GM19328 (cell line): ENCODE data around the gene ARMC9.
"Not testable (repeated sequence)": the region's sequence is repeated elsewhere in the genome, so short reads cannot be mapped to it uniquely, and the experiment has no call there.

ENCODE experiments used
- ATAC-seq: cut with Tn5 transposase; IDR thresholded peaks from one replicate; pipeline ENCODE4 v1.9.1; 2021; ENCODE audit warnings: mild to moderate bottlenecking, moderate library complexity; ENCODE audit not compliant: unreplicated experiment

The ARMC9 gene, protein sequence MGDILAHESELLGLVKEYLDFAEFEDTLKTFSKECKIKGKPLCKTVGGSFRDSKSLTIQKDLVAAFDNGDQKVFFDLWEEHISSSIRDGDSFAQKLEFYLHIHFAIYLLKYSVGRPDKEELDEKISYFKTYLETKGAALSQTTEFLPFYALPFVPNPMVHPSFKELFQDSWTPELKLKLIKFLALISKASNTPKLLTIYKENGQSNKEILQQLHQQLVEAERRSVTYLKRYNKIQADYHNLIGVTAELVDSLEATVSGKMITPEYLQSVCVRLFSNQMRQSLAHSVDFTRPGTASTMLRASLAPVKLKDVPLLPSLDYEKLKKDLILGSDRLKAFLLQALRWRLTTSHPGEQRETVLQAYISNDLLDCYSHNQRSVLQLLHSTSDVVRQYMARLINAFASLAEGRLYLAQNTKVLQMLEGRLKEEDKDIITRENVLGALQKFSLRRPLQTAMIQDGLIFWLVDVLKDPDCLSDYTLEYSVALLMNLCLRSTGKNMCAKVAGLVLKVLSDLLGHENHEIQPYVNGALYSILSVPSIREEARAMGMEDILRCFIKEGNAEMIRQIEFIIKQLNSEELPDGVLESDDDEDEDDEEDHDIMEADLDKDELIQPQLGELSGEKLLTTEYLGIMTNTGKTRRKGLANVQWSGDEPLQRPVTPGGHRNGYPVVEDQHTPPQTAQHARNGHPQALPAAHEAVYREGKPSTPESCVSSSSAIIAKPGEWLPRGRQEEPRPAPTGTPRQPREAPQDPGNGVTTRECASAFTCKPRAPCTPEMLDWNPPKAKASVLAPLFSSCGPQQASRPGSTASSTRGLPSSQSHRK

DNA sequence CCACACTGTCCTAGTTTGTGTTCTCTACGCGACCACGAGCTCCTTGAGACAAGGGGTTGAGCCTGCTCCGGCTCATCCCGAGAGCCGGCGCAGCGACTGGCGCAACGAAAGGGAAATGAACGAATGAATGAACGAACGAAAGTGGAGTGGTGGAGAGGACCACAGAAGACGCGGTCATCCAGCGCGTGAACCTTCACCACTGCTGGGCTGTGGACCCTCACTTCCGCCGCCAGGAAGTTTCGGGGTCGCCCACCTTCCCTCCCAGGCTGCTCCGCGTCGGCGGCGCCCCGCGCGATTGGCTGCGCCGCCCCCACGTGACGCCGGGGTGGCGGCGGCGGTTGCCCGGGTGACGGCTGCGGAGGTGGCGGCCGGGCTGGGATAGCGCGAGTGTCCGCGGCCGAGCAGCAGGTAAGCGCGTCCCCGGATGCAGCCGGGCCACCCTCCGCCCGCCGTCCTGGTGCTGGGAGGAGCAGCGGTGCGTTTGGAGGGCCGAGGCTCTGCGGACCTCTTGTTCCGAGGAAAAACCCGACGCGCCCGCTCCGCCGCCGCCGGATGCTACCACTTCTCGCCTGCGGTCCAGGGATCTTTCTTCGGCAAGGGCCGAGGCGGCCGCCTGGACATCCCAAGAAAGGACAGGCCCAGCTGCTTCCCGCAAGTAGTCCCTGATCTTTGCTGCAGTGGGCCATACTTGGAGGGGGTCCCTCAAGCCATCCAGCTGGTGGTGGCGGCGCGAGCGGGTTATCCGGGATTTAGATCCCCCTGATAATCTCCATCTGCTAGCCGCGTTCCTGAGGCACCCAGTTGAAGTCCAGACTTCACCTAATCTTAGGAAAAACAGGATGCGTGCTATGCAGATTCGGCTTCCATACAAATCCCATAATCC lies at the start of gene ARMC9:
TSS of gene ARMC9 (plus strand) at position 341 of the 883 bp plus-strand sequence. CDS start 7,608 bp downstream, outside the sequence.
- peak; percentile 97 for ATAC-seq

DNA sequence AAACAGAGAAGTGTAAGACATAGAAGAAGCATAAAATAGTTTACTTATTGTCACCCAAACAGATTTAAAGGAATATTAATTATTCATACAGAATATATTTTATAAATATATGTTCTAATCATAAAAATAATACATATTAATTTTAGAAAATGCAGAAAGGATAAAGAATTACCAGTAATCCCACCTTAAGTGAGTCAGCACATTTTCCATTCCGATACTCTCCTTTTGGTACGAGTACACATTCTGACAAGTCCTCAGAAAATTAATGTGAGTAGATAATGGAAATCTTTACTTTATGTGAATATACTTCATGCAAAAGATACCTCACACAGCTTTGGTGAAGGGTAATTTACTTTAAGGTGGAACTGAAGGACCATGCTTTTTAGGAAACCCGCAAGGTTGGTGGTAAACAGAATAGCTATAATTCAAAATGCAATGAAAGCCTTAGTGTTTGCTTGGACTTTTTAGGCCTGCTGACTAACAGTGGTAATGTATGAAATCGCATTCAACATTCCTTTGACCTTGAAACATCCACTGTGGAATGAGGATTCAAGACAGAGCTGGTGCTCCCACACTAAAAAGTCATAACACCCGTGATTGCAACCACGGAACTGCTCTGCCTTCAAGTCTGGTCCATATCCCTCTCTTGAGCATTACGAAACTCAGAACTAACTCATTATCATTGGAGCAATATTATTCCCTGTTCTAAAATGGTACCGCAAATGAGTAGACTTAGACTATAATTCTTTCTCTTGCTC lies 45.5 kb upstream of the ARMC9 start:
- no peak for ATAC-seq

DNA sequence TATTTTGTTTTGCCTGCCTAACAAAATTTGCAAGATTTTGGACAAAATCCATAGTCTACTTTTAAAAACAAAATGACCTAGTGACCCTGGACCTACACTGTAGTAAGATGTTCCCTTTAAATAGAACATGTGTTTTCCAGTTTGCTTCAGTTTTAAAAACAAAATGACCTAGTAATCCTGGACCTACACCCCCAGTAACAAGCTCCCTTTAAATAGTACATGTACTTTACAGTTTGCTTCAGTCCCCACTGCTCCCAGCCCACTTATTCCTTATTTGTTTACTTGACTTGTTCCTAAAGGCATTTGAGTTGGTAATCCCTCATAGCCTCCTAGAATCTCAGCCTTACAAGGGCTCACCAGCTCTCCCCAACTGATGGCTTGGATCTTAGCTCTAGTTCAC lies 39.1 kb upstream of the ARMC9 start:
- no peak for ATAC-seq

DNA sequence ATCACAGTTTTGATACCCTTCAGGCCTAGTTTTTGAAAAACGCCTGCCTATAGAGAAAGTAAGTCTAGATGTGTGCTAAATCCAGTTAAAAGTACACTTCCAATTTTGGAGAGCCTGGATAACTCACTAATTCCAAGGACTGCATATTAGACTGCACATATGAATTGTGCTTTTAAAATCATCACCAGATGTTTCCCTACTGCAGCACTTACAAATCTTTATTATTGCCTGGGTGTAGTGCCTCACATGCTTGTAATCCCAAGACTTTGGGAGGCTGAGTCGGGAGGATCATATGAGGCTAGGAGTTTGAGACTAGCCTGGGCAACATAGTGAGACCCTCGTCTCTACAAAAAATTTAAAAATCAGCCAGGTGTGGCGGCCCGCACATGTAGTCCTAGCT lies 37.7 kb upstream of the ARMC9 start:
- no peak for ATAC-seq

DNA sequence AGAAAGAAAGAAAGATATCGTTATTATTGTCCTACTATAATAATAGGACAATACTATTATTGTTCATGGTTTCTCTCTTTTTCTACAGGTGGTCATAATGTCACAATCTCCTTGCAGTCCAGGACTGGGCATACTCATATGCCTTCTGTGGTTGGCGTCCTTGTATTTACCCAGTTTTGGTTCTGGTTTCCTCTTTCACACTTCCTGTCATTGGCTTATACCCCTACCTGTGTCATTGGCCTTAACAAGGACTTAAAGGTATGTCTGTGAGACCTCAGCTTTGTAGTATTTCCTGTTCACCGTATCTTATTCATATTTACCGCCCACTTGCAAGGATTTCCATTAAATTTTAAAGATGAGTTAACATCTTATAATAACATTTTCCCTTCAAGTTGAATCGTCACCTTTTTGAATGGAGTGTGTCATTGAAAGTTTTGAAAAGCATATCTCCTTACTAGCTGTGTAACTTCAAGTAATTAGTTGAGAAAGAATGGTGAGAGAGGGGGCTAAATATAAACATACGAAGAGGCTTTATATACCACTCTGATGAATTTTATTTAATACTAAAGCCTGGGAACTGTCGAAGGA lies 37.1 kb upstream of the ARMC9 start:
- no peak for ATAC-seq

DNA sequence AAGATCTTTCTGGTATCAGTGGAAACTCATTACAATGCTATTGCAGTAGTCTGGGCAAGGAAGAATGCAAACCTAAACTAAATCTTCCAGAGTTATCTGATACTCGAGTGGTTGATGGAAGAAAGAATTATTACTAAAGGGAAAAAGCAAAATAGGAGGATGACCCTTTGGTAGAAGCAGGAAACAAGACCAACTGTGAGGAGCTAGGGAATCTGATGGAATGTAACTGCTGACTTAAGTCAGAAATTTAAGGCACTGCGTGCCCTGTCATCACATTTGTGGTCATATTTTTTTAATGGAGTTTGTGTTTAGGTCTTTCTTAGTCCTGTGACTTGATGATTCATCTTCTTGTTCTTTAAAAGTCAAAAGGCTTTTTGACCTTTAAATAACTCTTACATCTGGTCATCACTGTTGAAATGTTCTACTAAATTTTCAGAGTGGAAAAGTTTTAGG lies 36.5 kb upstream of the ARMC9 start:
- ATAC-seq, result no peak

DNA sequence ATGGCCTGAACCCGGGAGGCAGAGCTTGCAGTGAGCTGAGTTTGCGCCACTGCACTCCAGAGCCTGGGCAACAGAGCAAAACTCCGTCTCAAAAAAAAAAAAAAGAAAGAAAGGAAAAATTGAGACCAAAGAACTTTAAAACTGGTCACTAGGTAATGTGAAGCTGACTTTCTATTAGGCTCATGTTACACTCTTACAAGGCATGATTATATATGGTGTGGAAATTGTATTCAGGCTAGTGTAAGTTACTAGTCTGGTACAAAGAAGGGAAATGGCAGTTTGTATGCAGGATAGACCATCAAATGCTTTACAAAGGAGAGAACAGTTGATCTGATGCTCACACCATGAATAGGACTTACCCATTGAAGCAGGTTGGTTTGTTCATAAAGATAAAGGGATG lies 35.4 kb upstream of the ARMC9 start:
- no peak for ATAC-seq

DNA sequence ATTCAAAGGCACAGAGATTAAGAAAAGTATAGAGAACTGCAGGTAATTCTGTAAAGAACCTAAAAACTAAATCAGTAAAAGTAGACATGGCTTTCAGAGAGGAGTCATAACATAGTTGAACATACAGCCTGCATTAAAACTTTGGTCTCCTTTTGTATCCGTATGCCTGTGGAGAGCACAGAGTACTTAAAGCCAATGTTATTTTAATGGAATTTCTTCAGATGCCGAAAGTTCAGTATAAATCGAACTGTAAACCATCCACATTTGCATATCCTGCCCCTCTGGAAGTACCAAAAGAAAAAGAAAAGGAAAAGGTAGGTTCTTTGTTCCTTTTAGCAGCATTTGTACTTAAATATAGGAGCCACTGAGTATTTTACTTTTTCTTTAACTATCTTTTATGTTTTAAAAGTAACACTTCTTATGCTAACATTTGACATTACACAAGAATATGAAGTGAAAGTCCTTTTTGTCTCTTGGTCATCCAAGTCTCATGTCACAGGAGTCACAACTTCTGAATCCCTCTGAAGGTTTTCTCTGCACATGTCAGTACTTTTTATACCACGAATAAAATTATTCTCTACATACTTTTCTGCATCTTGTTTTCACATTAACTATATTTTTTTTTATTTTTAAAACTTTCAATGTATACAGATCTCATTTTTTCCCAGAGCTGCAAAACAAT lies 34.9 kb upstream of the ARMC9 start:
- ATAC-seq, result no peak

DNA sequence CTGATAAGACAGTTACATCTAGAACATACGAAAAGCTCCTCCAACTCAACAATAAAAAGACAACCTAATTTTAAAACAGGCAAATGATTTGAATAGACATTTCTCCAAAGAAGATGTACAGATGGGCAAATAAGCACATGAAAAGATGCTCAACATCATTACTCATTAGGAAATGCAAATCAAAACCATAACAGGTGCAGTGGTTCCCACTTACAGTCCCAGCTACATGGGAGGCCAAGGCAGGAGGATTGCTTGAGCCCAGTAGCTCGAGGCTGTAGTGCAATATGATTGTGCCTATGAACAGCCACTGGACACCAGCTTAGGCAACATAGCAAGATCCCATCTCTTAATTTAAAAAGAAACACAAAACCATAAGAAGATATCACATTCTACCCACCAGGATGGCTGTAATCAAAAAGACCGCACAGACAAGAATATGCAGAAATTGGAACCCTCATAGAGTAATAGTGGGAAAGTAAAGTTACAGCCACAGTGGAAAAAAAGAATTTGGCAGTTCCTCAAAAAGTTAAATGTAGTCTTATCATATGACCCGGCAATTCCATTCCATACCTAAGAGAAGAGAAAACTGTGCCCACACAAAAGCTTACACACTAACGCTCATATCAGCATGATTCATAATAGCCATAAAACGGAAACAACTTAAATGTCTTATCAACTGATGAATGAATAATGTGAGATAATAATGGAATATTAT lies 30.5 kb upstream of the ARMC9 start:
- no peak for ATAC-seq

DNA sequence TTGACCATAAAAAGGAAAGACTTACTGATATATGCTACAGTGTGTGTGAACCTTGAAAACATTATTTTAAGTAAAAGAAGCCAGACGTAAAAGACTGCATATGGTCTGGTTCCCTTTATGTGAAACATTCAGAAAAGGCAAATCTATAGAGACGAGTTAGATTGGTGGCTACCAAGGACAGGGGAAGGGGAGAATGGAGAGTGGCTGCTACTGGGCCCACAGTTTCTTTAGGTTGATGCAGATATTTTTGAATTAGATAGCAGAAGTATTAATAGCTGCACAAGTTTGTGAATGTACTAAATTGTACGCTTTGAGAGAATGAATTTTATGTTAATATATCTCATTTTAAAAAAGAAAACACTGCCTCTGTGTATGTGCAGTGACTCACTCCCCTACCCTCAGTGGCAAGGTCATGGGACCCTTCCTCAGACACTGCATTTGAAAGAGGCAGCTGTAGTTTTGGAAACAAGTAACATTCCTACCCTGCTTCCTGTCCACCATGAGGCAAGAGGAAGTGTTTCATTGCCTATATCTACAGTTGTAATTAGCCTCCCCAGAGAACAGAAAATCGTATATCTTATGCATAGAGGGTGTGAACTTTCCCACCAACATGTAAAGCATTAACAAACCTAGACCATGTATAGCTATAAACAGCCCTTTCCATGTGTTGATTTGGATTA lies 29.8 kb upstream of the ARMC9 start:
- no peak for ATAC-seq

DNA sequence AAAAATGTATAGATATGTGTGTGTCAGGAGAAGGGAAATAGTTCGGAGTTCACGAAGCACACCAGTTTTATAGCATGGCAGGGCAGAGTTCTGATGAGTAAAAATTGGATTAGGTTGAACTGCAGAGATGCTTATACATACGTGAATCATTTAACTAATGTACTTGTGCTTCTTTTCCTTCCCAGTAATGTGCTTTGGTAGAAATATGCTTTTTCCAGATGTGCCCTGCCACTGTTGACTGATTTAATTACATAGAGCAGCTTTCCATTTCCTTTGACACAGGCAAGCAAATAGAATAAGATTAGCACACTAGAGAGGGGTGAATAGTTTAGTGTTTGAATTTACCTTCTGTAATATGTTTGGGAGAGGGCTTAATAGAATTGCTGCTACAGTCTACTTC lies 28.9 kb upstream of the ARMC9 start:
- ATAC-seq, result no peak

DNA sequence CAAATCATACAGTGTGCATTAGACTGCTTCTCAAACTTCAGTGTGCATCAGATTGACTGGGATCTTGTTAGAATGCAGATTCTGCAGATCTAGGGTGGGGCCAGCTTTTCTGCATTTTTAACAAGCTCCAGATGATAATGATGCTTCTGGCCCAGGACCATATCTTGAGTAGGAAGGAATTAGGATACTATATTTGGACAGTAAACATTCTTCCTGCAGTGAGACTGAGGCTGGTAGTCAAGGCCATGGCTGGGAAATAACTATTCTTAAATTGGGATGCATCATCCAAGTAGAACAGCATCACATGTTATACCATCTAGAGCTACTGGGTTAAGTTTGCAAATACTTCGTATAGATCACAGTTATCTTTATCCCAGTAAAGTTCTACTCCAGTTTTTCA lies 28.4 kb upstream of the ARMC9 start:
- ATAC-seq, result no peak

DNA sequence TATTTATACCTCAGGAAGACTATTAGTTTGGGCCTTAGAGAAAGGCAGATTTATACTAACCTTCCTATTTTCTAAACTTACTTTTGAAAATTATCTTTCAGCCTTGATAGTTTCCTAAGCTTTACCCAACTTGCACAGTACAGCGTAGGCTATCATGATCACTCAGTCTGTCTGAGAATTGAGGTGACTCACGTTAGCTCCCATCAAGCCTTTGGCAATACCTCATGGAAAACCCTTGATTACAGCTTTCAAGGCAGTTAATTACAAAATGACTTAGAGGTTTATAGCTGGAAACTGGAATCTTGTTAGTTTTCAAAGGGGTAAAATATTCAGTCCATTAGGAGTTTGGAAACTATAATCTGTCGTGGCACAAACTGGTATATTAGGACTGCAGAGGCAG lies 26.4 kb upstream of the ARMC9 start:
- no peak for ATAC-seq

DNA sequence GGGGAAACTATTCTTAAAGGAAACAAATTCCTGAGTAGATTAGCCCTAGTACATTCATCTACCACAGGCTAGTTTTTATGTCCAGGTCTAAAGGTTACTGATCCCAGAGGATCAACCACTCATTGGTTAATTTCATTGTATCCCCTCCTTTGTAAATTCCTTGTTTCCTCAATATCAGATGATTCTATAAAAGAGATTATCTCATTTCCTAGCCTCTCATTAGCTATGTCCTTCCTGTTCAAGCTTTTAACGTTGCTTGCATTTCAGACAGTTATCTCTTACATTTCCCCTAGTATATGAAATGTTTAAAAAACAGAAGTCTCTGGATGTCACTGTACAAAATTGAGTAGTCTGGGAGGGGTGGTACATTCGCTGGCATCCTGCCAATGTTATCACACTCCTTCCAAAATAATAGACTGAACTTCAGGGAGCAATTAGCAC lies 24.2 kb upstream of the ARMC9 start:
- no peak for ATAC-seq

DNA sequence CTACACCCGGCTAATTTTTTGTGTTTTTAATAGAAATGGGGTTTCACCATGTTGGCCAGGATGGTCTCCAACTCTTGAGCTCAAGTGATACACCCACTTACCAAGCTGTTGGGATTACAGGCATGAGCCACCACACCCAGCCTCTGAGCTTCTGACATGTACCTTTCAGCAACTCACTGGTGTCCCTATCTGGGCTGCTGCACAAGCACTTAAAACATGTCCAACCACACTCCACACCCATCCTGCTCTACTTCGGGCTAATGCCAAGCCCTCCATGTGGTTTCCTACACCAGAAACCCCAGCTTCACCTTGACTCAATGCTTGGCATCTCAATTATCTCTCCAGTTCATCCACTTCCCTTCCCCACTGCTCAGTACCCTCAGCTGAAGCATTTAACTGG lies 22.4 kb upstream of the ARMC9 start:
- ATAC-seq, result no peak

DNA sequence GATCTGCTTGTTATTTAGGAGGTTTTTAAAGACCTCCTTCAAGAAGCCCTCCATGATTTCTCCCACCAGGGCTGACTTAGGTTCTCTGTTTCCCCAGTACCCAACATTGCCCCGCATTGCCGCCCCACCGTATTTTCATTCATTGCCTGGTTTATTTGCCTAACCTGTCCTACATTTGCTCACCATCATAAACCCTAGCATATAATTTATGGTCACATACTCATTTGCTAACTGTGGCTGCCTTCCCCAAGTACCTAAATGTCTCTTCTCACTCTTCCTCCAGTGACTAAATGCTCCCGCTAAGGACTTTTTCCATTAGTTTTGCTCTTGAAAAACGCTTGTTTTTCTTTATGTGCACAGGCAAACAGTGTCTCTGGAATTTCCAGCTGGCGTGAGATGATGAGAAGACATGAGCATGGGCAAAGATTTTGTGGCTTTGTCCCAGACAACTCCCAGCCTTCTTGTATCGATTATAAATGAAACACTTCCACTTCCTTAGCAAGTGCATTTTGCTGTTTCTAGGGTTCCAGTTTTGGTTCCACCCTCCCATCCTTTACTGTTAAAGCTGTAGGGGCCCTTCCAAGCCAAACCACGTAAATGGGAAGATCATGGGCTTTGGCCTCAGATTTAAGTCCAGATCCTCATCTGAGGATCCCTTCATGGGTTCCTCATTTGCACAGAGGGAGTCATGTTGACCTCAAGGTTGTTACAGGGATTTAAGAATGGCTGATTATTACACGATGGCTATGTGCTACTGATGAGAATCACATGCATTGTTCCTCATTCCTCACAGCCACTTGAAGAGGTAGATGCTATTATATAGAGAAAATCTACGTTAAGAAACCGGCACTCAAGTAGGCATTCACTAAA lies 21.0 kb upstream of the ARMC9 start:
- no peak for ATAC-seq

DNA sequence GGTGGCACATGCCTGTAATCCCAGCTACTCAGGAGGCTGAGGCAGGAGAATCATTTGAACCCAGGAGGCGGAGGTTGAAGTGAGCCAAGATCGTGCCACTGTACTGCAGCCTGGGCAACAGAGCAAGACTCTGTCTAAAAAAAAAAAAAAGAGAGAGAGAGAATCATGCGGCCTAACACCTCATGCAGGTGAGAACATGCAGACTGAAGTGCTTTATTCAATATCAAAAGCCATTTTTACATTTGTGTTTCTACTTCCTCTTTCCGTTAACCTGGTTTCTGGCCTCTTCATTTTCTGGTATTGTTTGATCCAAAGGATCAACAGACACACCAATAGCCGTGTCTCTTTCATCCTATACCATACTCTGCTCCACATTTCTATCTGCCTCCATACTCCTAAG lies 19.6 kb upstream of the ARMC9 start:
- ATAC-seq, result not testable (repeated sequence)
